GM19099 (cell line): ENCODE measurements around the gene FGGY.

Source experiments
- POLR2A ChIP-seq: IDR thresholded peaks from 3 replicates; pipeline ENCODE4 v1.6.1; 2011; ENCODE audit warnings: low read depth; ENCODE audit not compliant: insufficient read length; ENCODE audit errors: extremely low read depth

Gene FGGY

DNA sequence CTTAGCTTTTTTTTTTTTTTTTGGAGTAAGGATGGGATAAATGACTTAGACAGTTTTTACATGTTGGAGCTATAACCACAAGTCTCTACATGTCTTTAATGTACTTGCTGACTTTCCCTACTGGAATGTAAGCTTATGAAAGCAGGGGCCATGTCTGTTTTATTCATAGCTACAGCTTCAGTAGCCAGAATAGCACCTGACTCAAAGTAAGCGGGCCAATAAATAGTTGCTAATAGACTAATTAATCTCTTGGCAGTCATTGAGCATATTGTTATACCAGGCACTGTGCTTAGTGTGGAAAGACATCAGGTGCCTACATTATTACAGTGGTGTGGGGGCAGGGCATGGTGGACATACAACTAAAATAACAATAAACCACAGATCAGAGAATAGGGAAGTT is 433.4 kb downstream of the FGGY start:
- TF ChIP-seq POLR2A: no peak

DNA sequence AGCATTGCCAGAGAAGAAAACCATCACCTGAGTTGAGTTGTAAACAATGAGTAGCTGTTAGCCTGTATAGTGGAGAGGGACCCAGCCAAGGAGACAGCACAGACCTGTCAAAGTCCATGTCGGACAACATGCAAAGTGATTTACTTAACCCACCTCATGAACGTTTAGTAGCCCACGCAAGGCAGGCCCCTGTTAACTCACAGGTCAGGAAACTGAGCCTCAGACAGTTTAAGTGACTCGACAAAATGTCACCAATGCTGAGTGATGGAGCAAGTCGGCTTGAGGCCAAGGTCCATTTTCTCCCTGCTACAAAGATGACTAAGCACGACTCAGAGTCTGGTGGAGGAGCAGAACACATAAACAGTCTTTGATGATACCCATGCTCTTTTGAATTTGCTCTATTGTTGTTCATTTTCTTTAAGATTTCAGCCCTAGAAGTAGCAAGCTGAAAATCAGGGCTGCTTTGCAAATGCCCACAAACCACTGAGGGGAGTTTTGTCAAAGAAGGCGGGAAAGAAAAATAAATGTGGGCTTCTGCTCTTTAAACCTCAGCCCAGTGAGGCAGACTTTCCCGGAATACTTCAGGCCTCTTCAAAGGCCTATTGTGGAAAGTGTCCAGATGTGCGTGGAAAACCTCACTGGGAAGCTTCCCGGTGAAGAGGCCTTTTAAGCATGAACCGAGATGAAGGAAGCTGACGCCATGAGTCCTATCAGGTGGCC is 434.0 kb downstream of the FGGY start:
- no peak for TF ChIP-seq POLR2A

DNA sequence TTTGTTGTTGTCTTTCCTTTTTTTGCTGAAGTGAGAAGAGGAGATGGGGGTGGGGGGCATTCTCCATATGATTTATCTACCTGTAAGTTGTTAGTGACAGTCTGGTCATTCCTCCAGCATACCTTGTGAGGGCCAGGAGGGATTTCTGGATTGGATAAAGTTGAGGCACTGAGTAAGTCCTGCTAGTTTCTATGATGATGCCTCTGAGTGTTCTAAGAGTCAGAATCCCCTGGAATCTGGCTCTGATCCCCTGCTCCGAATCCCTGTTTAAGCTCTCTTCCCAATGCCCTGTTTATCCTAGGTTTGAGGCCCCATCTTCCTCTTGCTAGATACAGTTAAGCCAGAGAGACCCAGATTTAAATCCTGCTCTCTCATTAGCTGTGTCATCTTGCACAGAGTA is 434.7 kb downstream of the FGGY start:
- no peak for TF ChIP-seq POLR2A

DNA sequence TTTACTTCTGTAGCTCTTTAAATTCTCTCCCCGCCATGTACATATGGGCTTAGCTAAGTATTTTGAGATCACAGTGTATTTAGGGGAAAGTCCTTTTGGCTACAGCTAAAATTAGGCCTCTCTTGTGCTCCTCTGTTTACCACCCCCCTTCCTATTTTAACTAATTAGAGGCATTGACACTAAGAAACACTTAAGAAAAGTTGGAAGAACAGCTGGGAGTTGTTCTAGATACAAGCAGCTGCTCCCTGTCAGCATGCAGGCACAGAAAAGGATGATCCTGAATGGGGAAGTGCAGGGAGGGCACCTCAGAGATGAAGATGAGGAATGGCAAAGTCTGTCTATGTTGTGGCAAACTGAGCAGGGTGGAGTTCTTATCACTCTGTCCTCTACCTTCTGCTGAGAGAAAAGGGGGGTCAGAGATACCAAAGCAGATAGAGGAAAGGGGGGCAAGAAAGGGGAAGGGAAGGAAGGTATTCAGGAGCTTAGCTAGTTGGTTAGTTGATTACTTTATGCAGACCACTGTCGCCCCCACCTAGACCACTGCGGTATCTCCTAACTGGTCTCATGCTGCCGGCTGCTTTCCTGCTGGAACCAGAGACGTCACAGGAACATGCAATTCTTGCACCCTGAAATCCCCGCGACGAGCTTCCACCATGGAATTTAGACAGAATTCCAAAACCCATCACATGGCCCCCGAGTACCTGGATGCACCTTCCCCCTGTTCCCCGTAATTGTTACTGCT is 435.5 kb downstream of the FGGY start:
- no peak for TF ChIP-seq POLR2A

DNA sequence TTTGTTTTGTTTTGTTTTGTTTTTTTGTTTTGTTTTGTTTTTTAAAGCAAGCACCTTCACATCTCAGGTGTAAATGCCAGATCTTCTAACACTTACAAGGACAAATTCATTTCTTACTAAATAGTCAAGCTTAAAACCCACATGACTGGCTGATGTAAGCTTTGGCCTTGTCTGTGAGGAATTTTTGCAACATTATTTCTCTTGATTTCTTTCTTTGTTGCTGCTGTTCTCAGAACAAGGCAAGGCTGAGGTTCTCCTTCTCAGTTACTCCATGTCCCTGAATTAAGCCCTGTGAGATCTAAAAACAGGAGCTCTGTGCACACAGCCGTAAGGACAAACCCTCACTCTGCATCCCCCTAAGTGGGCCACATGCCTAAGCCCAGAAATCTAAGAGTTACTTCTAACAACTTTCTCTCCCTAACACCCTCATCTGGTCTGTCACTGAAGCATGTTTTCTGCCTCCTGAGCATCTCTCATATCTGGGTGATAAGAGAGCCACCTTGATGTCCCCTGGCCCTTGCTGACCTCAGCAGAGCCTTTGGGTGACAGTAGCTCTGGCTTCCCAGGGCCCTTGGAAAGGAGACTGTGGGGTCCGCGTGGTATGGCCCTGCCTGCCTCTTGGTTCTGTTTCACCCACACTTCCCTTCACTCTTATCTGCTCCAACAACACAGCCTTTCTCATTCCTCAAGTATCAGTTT is 436.7 kb downstream of the FGGY start:
- no peak for TF ChIP-seq POLR2A

DNA sequence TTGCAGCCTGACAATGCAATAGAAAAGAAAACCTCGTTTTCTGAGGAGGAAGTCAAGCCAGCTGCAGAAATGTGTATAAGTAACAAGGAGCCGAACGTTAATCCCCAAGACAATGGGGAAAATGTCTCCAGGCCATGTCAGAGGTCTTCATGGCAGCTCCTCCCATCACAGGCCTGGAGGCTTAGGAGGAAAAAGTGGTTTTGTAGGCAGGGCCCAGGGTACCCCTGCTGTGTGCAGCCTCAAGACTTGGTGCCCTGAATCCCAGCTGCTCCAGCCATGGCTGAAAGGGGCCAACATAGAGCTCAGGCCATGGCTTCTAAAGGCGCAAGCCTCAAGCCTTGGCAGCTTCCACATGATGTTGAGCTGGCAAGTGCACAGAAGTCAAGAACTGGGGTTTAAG is 439.9 kb downstream of the FGGY start:
- TF ChIP-seq POLR2A: no peak

DNA sequence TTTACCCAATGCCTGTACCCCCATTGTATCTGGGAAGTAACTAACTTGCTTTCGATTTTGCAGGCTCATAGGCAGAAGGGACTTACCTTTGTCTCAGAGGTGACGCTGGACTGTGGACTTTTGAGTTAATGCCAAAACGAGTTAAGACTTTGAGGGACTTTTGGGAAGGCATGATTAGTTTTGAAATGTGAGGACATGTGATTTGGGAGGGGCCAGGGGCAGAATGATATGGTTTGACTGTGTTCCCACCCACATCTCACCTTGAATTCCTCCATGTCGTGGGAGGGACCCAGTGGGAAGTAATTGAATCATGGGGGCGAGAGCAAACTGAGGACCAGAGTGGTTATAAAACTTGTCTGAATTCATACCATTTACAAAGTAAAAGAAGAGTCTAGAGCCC is 440.7 kb downstream of the FGGY start:
- TF ChIP-seq POLR2A: no peak

DNA sequence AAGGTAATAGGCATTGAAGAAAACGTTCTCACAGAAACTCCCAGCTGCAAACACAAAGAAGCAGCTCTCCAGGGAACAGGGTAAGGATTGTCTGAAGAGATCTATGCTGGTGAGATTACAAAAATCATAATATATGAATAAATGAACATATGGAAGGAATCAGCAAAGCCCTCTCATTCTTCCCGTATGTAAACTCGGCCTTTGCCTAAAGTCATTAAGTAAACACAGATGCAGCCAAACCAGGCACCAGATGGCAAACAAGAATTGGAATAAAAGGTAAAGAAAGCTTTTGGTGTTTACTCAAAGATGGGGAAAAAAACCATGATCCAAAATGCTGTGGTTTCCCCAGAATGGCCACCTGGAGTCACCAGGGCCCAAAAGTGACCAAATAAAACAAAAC is 441.3 kb downstream of the FGGY start:
- TF ChIP-seq POLR2A: no peak

DNA sequence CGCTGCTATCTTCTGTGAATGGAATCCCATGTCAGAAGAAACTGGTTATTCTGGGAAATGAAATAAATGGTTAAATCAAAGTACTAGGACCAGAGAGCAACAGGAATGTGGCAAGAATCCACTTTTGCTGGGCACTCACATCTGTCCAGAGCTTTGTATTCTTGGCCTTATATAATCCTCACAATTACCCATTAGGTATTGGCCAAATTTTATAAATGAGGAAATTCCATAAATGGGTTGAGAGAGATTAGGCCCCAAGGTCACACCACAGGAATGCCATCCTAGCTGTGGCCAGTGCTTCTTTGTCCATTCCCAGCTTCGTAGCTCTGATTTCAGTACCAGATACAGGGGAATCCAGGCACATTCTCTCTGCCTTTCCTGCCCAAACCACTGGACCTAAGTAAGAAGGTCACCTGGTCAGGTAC is 441.7 kb downstream of the FGGY start:
- no peak for TF ChIP-seq POLR2A

DNA sequence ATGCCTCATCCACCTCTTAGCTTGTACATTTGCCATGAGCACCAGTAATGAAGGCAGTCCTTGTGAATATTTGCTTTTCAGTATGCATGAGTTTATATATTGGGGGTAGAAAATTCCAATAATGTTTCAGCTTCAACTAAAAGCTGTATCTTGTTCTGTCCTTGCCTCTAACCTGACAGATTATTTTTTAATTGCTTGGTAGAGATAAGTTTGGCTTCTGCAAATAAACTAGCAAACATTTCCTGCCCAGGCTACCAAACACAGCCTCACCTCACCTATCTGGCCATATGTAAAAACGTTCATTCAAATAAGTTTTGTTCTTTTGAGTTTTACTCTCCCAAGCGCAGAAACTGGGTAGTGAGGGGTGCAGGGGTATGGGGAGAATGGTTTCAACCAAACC is 442.2 kb downstream of the FGGY start:
- TF ChIP-seq POLR2A: no peak

DNA sequence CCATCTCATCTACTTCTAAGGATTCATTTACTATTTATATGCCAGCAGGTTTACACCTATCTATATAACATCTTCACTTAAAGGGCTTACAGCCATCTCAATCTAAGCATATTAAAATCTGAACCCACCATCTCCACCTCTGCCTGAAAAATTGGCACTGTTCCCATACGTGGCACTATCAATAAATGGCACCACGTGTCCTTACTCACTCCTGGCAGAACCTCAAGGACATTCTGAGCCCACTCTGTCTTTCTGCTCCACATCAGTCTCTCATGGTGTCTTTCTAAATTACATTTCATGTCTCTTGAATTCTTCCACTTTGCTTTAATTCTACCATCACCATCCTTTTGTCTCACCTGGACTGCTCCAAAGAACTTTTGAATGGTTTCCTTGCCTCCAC is 445.6 kb downstream of the FGGY start:
- no peak for TF ChIP-seq POLR2A

DNA sequence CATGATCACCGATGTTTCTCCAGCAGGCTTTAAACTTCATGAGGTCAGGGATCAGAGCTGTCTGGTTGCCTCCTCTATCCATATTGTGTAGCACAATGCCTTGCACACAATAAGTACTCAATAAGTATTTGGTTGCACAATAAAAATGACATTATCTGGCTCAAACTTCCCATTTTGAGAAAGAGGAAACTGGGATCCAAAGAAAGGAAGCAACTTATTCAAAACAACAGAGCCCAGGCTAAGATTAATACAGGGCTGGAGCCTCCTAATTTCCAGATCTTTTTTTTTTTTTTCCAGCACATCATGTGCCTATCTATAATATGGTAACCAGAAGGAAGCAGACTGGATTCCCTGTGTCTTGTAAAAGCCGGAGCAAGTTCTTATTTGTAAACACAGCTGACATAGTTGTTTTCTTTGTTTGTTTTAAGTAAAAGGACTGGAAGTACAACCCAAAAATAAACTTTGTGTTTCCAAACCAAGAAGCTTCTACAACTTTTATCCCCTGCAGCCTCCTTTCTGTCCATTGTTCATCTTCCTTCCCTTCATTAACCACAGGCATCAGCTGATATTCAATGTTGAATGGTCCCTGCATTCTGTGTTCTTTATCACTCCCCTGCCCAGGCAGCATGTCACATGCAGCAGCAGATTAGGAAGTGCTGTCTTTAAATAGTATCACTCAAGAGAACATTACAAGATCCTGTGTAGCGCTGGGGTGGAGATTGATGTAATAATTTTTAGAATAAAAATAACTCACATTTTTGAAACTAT is 446.6 kb downstream of the FGGY start:
- no peak for TF ChIP-seq POLR2A

DNA sequence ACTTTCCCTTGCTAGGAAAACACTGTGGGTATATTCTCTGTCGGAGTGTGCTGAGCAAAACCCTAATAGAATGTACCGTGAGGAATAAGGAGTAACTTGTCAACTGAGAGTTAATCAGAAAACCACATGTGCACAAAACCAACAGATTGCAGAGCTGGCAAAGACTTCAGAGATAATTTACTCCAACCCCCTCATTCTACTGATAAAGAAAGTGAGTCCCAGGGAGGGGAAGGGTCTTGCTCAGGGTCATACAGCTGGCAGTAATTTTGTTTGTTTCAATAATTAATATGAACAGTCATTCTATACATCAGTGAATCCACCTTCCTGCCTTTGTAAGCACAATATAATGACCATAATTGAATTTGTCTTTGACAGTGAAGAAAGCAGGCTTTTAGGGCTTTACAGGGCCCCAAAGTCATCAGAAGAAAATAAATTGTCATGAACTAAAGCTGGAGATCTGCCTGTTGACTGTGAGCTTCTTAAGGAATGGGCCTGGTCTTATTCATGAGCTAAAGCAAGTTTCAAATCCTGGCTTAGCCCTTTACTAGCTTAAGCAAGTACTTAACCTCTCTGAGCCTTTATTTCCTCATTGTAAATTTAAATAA is 450.6 kb downstream of the FGGY start:
- no peak for TF ChIP-seq POLR2A

DNA sequence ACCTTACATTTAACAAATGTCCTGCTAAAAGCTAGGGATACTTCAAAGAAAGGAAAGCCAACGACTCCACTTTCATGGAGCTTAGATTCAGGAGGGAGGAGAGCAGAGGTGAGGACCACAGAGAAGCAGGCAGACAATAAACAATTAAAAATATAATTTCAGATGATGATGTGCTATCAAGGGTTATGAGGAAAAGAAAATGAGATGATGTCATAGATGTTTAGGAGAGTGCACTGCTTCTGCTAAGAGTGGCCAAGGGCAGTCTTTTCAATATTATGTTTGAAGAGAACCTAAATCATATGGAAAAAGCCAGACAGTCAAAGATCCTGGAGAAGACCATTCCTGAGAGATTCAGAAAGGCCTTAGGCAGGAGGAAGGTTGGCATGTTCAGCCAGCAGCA is 451.2 kb downstream of the FGGY start:
- no peak for TF ChIP-seq POLR2A
